Keratinocyte (primary cell): ENCODE measurements around the gene BTG4. TPM values are rescaled to one million over a fixed set of nuclear protein-coding genes. Genes with fewer than 3 reads are reported as not detected.
A peak's percentile ranks its signal among the peaks of the same experiment; 100 is the strongest.

Source experiments
- DNase-seq: peaks from one replicate; pipeline ENCODE4 v3.0.0-alpha.2; 2011; ENCODE audit warnings: low read depth, missing footprints, low spot score
- FAIRE-seq: peaks from 2 replicates; lab custom pipeline; 2011; peaks lifted over from hg19 to GRCh38; lab: Jason Lieb, UNC
- H2AFZ ChIP-seq: 2 replicates; pipeline ENCODE4 v1.6.0; 2012; ENCODE audit warnings: low read length, control low read depth, inconsistent platforms; ENCODE audit not compliant: control insufficient read depth
- H3K27ac ChIP-seq: 2 replicates; pipeline ENCODE4 v1.5.1; 2011; ENCODE audit warnings: low read length; ENCODE audit not compliant: control insufficient read depth, insufficient read depth
- H3K27me3 ChIP-seq: 3 replicates; pipeline ENCODE4 v1.6.0; 2011; ENCODE audit warnings: low read length; ENCODE audit not compliant: control insufficient read depth, insufficient read depth; ENCODE audit errors: extremely low read depth
- H3K36me3 ChIP-seq, 2 experiments: 2 replicates in 1 of 2; 3 replicates in 1 of 2; pipeline ENCODE4 v1.5.1; 2011; ENCODE audit warnings: low read length in 2 of 2, mild to moderate bottlenecking in 1 of 2; ENCODE audit not compliant: control insufficient read depth in 2 of 2, insufficient read depth in 2 of 2; ENCODE audit errors: extremely low read depth in 1 of 2
- H3K4me1 ChIP-seq: 3 replicates; pipeline ENCODE4 v1.5.1; 2011; ENCODE audit warnings: low read length; ENCODE audit not compliant: control insufficient read depth, insufficient read depth; ENCODE audit errors: extremely low read depth
- H3K4me2 ChIP-seq: 3 replicates; pipeline ENCODE4 v1.6.0; 2011; ENCODE audit warnings: low read depth, low read length; ENCODE audit not compliant: control insufficient read depth, insufficient read depth; ENCODE audit errors: extremely low read depth
- H3K4me3 ChIP-seq, 3 experiments: fragments of 200-600 bp in 1 of 3; sonication (generic) in 1 of 3; 2 replicates in 2 of 3; 3 replicates in 1 of 3; pipeline ENCODE4 v1.5.1; 2011 to 2016; ENCODE audit warnings: low read length in 3 of 3, mild to moderate bottlenecking in 3 of 3, control low read depth in 2 of 3, inconsistent platforms in 1 of 3, low read depth in 1 of 3, mixed read lengths in 1 of 3, mixed run types in 1 of 3, moderate library complexity in 1 of 3; ENCODE audit not compliant: control insufficient read depth in 2 of 3, insufficient read depth in 2 of 3; ENCODE audit errors: extremely low read depth in 1 of 3
- H3K79me2 ChIP-seq: 2 replicates; pipeline ENCODE4 v1.6.0; 2012; ENCODE audit warnings: low read length; ENCODE audit not compliant: control insufficient read depth, insufficient read depth
- H3K9ac ChIP-seq: 3 replicates; pipeline ENCODE4 v1.6.0; 2011; ENCODE audit warnings: low read length; ENCODE audit not compliant: control insufficient read depth, insufficient read depth; ENCODE audit errors: extremely low read depth
- H3K9me1 ChIP-seq: 3 replicates; pipeline ENCODE4 v1.6.0; 2011; ENCODE audit warnings: low read length; ENCODE audit not compliant: control insufficient read depth, insufficient read depth; ENCODE audit errors: extremely low read depth
- H3K9me3 ChIP-seq: 2 replicates; pipeline ENCODE4 v1.5.1; 2012; ENCODE audit warnings: low read depth, low read length; ENCODE audit not compliant: control insufficient read depth
- H4K20me1 ChIP-seq: 3 replicates; pipeline ENCODE4 v1.6.0; 2011; ENCODE audit warnings: low read length; ENCODE audit not compliant: control insufficient read depth, insufficient read depth; ENCODE audit errors: extremely low read depth
- EZH2 ChIP-seq: IDR thresholded peaks from one replicate; pipeline ENCODE4 v1.6.1; 2012; ENCODE audit warnings: inconsistent platforms, mild to moderate bottlenecking, low read length, moderate library complexity
- dilution Hi-C: fragments of 300-500 bp; cut with MboI; formaldehyde crosslinking; loops from one replicate; pipeline ENCODE4 v1.7.0; 2020; ENCODE audit warnings: low sequenced_read_pairs; ENCODE audit not compliant: extremely low pct_ligation_motif_present
- polyA minus RNA-seq, 3 experiments: library from RNA; depleted of rRNA, polyadenylated mRNA; stranded (reverse); fragments of >200 nt; gene quantifications; 1 replicate in 1 of 3; 2 replicates in 1 of 3; 3 replicates in 1 of 3; pipeline ENCODE4 v1.2.3, GENCODE V29; 2011
- polyA plus RNA-seq, 5 experiments: library from polyadenylated mRNA; depleted of rRNA in 3 of 5; stranded (reverse) in 3 of 5; stranded (forward) in 1 of 5; unstranded in 1 of 5; fragments of >200 nt; gene quantifications; 1 replicate in 1 of 5; 2 replicates in 3 of 5; 3 replicates in 1 of 5; pipeline versions ENCODE4 v1.2.1 to v1.2.3, GENCODE V29; 2011 to 2012; ENCODE audit warnings: missing spikeins in 2 of 5, low read depth in 1 of 5, low replicate concordance in 1 of 5
- TF ChIP-seq, protein P1 (sequence below), 3 experiments: IDR thresholded peaks in 1 of 3; conservative IDR thresholded peaks in 1 of 3; optimal IDR thresholded peaks in 1 of 3; 2 replicates in 2 of 3; 3 replicates in 1 of 3; pipeline versions ENCODE3 to v1.5.1; 2011; ENCODE audit warnings: low read length in 3 of 3, mild to moderate bottlenecking in 3 of 3, moderate library complexity in 2 of 3, control low read depth in 1 of 3, inconsistent platforms in 1 of 3; ENCODE audit not compliant: insufficient read depth in 2 of 3; ENCODE audit errors: extremely low read depth in 1 of 3

Gene BTG4
- polyA plus RNA-seq: 0.07 to 0.13 TPM (median 0.12 TPM) in 3 replicates
- polyA plus RNA-seq (2011; ENCODE audit: low read depth): 0.26 TPM
- not detected in 2 replicates for polyA plus RNA-seq (2011; cell fraction: cytosol; rRNA removed)
- 0.37 and 0.39 TPM in 2 replicates for polyA plus RNA-seq (2011; cell fraction: nucleus; rRNA removed)
- not detected in 2 replicates for polyA plus RNA-seq (2012; ENCODE audit: low replicate concordance)
- not detected in 3 replicates for polyA minus RNA-seq
- not detected for polyA minus RNA-seq (2011; cell fraction: cytosol; rRNA and poly(A)+ RNA removed)
- not detected in 2 replicates for polyA minus RNA-seq (2011; cell fraction: nucleus; rRNA and poly(A)+ RNA removed)

DNA sequence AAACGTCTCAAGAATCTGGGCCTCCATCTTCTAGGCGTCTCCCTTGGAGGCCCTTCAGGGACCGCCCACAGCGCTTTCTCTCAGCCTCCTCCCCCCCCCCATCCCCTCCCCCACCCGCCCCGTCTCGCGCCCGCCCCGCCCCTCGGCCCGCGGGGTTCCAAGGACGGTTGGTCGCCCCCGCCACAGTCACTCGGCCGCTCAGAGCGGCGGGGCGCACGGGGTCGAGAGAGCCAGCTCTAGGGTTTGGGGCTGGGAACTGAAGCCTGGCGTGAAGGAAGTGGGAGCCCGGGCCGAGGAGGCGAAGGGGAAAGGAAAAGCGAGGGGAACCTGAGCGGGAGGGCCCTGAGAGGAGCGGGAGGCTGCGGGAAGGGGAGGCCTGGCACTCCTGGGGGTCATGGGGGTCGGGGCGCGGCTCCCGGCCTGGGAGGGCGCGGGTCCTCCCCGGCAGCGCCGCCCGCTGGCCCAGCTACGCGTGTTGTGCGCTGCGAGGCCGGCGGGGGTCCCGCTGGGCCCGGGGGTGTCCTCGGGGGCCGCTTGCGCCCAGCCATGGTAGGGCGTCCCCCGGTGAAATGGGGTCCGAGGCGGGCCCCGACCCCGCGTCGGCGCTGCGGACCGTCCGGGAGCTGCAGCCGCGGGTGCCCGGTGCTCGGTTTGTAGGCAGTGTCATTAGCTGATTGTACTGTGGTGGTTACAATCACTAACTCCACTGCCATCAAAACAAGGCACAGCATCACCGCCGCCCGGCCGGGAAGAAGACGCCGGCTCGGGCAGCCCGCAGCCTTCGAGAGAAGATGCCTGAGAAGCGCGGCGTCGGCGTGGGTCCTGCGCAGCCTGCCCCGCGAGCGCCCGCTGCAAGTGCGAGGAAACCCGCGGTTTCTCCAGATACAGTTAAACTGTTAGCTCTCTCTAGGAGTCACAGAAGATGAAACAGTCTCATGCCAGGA, at the start of gene BTG4:
Gene BTG4, minus strand, starts transcription at position 91 of the 944 bp plus-strand sequence. CDS start 13,610 bp downstream, outside the sequence.
- no peak for TF ChIP-seq EZH2
- TF ChIP-seq, protein P1, sequence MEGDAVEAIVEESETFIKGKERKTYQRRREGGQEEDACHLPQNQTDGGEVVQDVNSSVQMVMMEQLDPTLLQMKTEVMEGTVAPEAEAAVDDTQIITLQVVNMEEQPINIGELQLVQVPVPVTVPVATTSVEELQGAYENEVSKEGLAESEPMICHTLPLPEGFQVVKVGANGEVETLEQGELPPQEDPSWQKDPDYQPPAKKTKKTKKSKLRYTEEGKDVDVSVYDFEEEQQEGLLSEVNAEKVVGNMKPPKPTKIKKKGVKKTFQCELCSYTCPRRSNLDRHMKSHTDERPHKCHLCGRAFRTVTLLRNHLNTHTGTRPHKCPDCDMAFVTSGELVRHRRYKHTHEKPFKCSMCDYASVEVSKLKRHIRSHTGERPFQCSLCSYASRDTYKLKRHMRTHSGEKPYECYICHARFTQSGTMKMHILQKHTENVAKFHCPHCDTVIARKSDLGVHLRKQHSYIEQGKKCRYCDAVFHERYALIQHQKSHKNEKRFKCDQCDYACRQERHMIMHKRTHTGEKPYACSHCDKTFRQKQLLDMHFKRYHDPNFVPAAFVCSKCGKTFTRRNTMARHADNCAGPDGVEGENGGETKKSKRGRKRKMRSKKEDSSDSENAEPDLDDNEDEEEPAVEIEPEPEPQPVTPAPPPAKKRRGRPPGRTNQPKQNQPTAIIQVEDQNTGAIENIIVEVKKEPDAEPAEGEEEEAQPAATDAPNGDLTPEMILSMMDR (optimal IDR thresholded peaks at IDR 0.05 in 1 of 3, IDR thresholded peaks at IDR 0.05 in 1 of 3, conservative IDR thresholded peaks at IDR 0.05 in 1 of 3; ENCODE audit: extremely low read depth in 1 of 3, insufficient read depth in 2 of 3, low read length in 3 of 3): peak in 1 of 3 experiments; percentile 33
- Histone ChIP-seq H4K20me1 (no peaks in the 10 kb centered on the region), H3K9me1 (no peaks in the 10 kb centered on the region), H3K27me3 (no peaks in the 10 kb centered on the region), H3K27ac (peak within 1 kb of the TSS; percentile 16), H3K4me3 (peak within 1 kb of the TSS in 2 of 3 experiments; percentile 26 to 41), H3K36me3 (no peaks in the 10 kb centered on the region), H3K4me1 (peaks cover 29% of the 10 kb centered on the region), H2AFZ (peak within 1 kb of the TSS; percentile 68), H3K9ac (peak within 1 kb of the TSS; percentile 61), H3K79me2 (no peaks in the 10 kb centered on the region), H3K9me3 (no peaks in the 10 kb centered on the region), H3K4me2 (peak within 1 kb of the TSS; percentile 67)
- dilution Hi-C loops: no loop called here
- DNase-seq (no peak), FAIRE-seq (no peak)

DNA sequence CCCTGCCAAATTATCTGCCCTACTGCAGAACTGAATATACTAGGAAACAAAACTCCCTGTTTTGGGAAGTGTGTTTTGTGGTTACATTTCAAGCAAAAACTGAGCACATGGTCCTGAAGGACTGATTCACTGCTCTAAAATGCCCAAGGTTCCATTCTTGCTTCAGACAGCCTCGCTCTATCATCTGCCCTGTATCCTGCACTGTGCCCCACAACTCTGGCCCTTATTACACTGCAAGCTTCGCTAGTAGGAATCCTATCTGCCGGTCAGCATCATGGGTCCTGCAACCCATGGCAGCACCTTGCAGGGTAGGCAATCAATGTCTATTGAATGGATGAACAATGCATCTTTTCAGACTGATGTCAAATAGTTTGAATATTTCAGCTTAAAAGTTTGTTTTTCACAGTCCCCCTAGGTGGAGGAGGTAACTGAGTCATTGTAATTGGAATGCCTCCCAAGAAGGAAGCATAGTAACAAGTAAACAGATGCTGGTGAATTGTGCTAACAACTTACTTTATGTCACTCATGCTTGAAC, 49.7 kb upstream of the BTG4 start:
- H3K4me2 ChIP-seq: peak overlapping the region; percentile 40
- H3K9me3 ChIP-seq: no peaks in the 10 kb centered on the region
- dilution Hi-C loops: no loop called here
- H3K27ac ChIP-seq: peak overlapping the region; percentile 47
- H3K4me1 ChIP-seq: peaks cover 13% of the 10 kb centered on the region
- H4K20me1 ChIP-seq: no peaks in the 10 kb centered on the region
- TF ChIP-seq, protein P1 (optimal IDR thresholded peaks at IDR 0.05 in 1 of 3, IDR thresholded peaks at IDR 0.05 in 1 of 3, conservative IDR thresholded peaks at IDR 0.05 in 1 of 3; ENCODE audit: extremely low read depth in 1 of 3, insufficient read depth in 2 of 3, low read length in 3 of 3): no peak
- no peak for TF ChIP-seq EZH2
- FAIRE-seq (peak; percentile 20), DNase-seq (no peak)
- H2AFZ ChIP-seq: no peak overlapping the region
- no peaks in the 10 kb centered on the region for H3K79me2 ChIP-seq
- no peaks in the 10 kb centered on the region for H3K36me3 ChIP-seq
- no peak overlapping the region for H3K4me3 ChIP-seq
- H3K9ac ChIP-seq: peak overlapping the region; percentile 28
- no peaks in the 10 kb centered on the region for H3K27me3 ChIP-seq
- no peaks in the 10 kb centered on the region for H3K9me1 ChIP-seq
